Upper lobe of left lung (tissue), 6 donors: Measurements from ENCODE around the gene NOL4L. TPM values are rescaled to one million over a fixed set of nuclear protein-coding genes. Genes with fewer than 3 reads are reported as not detected.
A peak's percentile ranks its signal among the peaks of the same experiment; 100 is the strongest.

ENCODE experiments used
- ATAC-seq, 2 donors: fragments of 200-7000 bp; cut with Tn5 transposase; one replicate each; pipeline ENCODE4 v1.9.1; 2022; ENCODE audit warnings: mild to moderate bottlenecking in 2 of 2, moderate library complexity in 2 of 2; ENCODE audit not compliant: low FRiP score in 2 of 2
- DNase-seq, 2 donors: peaks; one replicate each; pipeline ENCODE4 v3.0.0-alpha.2; 2019 to 2020
- H3K27ac ChIP-seq, 4 donors: fragments of 200-600 bp; sonication (generic); one replicate each; pipeline ENCODE4 v1.5.1; 2016 to 2019
- H3K27me3 ChIP-seq, 4 donors: fragments of 200-600 bp; sonication (generic); one replicate each; pipeline ENCODE4 v1.5.1; 2017 to 2019
- H3K36me3 ChIP-seq, 4 donors: fragments of 200-600 bp; sonication (generic); one replicate each; pipeline ENCODE4 v1.5.1; 2016 to 2019
- H3K4me1 ChIP-seq, 4 donors: fragments of 200-600 bp; sonication (generic); one replicate each; pipeline ENCODE4 v1.5.1; 2018 to 2019
- H3K4me3 ChIP-seq, 4 donors: fragments of 200-600 bp; sonication (generic); one replicate each; pipeline ENCODE4 v1.5.1; 2017 to 2019; ENCODE audit warnings: mild to moderate bottlenecking in 2 of 4, moderate library complexity in 1 of 4
- H3K9me3 ChIP-seq, 4 donors: fragments of 200-600 bp; sonication (generic); one replicate each; pipeline ENCODE4 v1.5.1; 2018 to 2019
- EP300 ChIP-seq, 4 donors: sonication (generic); formaldehyde crosslinking; IDR thresholded peaks; one replicate each; pipeline ENCODE4 v1.5.1; 2017; ENCODE audit warnings: antibody characterized with exemption in 4 of 4, control low read depth in 2 of 4
- POLR2A ChIP-seq, 4 donors: fragments of 450-650 bp; IDR thresholded peaks; one replicate each; pipeline ENCODE4 v1.5.1; 2016 to 2017; ENCODE audit warnings: antibody characterized with exemption in 4 of 4, mild to moderate bottlenecking in 2 of 4
- POLR2AphosphoS5 ChIP-seq, 2 donors: sonication (generic); formaldehyde crosslinking; IDR thresholded peaks; one replicate each; pipeline ENCODE4 v1.5.1; 2017; ENCODE audit warnings: antibody characterized with exemption in 2 of 2
- WGBS, 2 donors: methylation state at CpG; one replicate each; pipeline ENCODE4 v1.1.5; 2017 to 2018; 5-methylcytosine and 5-hydroxymethylcytosine counted together
- total RNA-seq, 6 donors: library from RNA; depleted of rRNA in 4 of 6; stranded (reverse); fragments of >200 nt in 4 of 6; gene quantifications; one replicate each; pipeline versions ENCODE4 v1.1.0 to v1.2.1, GENCODE V29; 2016 to 2021
- TF ChIP-seq, protein P1 (sequence below), 6 experiments: fragments of 450-650 bp in 4 of 6; fragments of 200-600 bp in 2 of 6; sonication (generic) in 2 of 6; IDR thresholded peaks; one replicate each; pipeline ENCODE4 v1.5.1; 2016 to 2019; ENCODE audit warnings: antibody characterized with exemption in 6 of 6
- donor health status: DM: no; HTN: no; CAD: no; lungs with moderate emphysema.
- donor health status: DM: no; HTN: yes; CAD: no; lungs with severe emphysema.

Gene NOL4L
- total RNA-seq, 6 donors from 2014 or later, result 13.4 to 40.2 (median 19.0) TPM

DNA sequence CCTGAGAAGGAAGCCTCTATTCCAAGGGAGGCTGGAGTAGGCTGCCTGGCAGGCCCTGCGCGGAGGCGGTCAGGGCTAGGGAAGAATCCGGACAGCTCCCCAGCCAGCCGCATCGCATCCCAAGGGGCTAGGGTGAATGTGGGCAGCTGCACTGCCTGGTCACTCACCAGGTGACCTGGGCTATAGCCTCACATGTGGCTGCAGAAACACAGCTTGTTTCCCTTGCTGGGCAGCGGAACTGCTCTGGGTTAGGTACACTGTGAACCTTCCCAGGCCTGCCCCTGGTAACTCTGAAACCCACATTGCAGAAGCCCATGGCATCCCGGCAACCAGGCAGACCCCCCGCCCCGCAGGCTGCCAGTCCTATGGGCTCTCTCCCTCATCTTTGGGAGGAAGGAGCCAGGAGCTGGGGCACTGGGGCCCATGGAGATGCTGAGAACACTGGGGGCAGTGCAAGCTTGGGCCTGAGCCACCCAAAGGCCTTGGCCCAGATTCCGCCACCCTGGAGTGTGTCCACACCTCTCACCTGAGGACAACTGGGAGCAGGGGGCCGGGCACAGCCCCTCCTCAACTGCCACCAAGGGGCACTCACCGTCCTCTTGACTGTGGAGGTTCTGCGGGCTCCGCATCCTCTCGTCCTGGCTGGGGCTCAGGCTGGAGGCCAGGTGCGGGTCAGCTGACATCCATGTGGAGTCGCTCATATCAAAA is 111.0 kb downstream of the NOL4L start:
- ATAC-seq (peak in 1 of 2 donors; percentile 21), DNase-seq (peak; percentile 64 to 79)
- TF ChIP-seq EP300 (IDR thresholded peaks at IDR 0.05) (no peak), POLR2AphosphoS5 (IDR thresholded peaks at IDR 0.05) (no peak), POLR2A (IDR thresholded peaks at IDR 0.05) (no peak)
- TF ChIP-seq, protein P1, sequence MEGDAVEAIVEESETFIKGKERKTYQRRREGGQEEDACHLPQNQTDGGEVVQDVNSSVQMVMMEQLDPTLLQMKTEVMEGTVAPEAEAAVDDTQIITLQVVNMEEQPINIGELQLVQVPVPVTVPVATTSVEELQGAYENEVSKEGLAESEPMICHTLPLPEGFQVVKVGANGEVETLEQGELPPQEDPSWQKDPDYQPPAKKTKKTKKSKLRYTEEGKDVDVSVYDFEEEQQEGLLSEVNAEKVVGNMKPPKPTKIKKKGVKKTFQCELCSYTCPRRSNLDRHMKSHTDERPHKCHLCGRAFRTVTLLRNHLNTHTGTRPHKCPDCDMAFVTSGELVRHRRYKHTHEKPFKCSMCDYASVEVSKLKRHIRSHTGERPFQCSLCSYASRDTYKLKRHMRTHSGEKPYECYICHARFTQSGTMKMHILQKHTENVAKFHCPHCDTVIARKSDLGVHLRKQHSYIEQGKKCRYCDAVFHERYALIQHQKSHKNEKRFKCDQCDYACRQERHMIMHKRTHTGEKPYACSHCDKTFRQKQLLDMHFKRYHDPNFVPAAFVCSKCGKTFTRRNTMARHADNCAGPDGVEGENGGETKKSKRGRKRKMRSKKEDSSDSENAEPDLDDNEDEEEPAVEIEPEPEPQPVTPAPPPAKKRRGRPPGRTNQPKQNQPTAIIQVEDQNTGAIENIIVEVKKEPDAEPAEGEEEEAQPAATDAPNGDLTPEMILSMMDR (IDR thresholded peaks at IDR 0.05), result no peak
- Histone ChIP-seq H3K4me3 (peak overlapping the region in 3 of 4 donors; percentile 4 to 39 (median 37)), H3K9me3 (no peaks in the 10 kb centered on the region), H3K4me1 (peaks cover 71 to 89% (median 83%) of the 10 kb centered on the region in 4 donors), H3K27ac (peak overlapping the region; percentile 82 to 91 (median 86)), H3K27me3 (no peaks in the 10 kb centered on the region), H3K36me3 (peaks cover 0 to 13% (median 7%) of the 10 kb centered on the region in 4 donors)
- 68% methylated on average over 4 to 16 of the region's 18 CpGs for whole genome bisulfite sequencing, 2 donors

DNA sequence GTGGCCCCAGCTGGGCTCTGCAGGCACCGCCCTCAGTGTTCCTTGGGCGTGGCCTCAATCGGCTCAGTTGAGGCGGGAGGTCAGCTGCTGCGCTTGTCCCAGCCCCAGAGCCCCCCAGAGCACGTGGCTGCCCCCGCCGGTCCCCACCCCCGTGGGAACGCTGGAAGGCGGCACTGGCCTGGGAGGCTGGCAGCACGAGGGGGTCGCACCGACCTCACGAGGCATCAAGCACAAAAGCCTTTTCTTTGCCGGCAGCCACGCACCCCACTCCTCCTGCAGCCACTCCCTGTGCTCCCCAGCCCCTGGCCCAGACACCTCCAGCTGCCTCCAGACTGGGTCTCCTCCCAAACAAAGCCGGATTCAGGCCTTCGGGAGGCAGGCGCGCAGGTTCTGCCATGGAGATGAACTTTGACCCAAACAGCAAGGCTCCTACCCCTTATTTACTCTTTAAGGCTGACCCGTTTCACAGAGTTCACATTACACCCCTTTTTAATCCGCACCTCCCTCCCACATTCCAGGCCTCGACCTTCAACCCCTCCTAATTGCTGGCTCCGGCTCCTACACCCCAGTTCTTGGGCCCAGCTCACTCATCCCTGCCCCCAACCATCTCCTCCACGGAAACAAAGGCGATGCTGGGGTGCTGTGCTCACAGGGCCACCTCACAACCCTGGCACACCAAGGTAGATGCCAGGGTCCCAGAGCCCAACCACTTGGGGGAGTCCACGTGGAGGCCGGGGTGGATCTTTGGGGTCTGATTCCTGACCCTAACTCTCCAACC is 111.7 kb downstream of the NOL4L start:
- ATAC-seq, result no peak

DNA sequence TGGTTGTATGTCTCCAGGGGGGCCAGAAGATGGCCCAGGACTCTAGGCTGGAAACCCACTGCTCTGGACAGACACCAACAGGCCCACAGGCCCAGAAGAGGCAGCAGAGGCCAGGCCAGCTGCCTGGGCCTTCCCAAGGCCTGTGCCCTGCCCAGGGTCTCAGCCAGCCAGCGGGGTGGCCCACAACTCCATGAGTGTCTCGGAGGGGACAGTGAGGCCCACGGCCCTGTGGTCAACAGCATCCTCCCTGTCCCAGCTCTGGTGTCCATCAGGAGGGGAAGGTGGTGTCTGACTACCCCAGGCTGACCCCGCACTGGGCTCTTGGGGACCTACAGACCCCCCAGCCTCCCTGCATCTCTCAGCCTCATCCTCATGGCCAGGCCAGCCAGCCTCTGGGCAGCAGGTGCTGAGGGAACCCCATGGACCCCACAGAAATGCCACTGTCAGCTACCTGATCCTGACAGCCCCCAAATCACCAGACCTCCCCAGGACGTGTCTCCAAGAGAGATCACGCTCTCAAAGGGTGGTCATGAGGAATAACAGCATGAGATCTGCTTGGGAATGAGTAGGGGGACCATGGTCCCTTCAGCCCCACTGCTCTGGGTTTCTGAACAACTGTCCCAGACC is 112.4 kb downstream of the NOL4L start:
- 91% methylated on average over 5 of the region's 6 CpGs; no CpG with 5 or more reads in 1 of the 2 donors for WGBS, 2 donors
- H3K36me3 ChIP-seq, result peaks cover 0 to 13% (median 7%) of the 10 kb centered on the region in 4 donors
- peaks cover 75 to 92% (median 89%) of the 10 kb centered on the region in 4 donors for H3K4me1 ChIP-seq
- no peaks in the 10 kb centered on the region for H3K9me3 ChIP-seq
- H3K4me3 ChIP-seq, result no peak overlapping the region
- ATAC-seq (no peak), DNase-seq (peak in 1 of 2 donors; percentile 56)
- TF ChIP-seq POLR2AphosphoS5 (IDR thresholded peaks at IDR 0.05) (no peak), EP300 (IDR thresholded peaks at IDR 0.05) (no peak), POLR2A (IDR thresholded peaks at IDR 0.05) (no peak)
- TF ChIP-seq, protein P1 (IDR thresholded peaks at IDR 0.05), result no peak
- peak overlapping the region; percentile 82 to 91 (median 86) for H3K27ac ChIP-seq
- no peaks in the 10 kb centered on the region for H3K27me3 ChIP-seq

More for the DNA sequence above, 111.7 kb downstream of the NOL4L start:
- TF ChIP-seq, protein P1 (IDR thresholded peaks at IDR 0.05), result no peak
- no peak for TF ChIP-seq POLR2A (IDR thresholded peaks at IDR 0.05)
- no peak for TF ChIP-seq POLR2AphosphoS5 (IDR thresholded peaks at IDR 0.05)
- TF ChIP-seq EP300 (IDR thresholded peaks at IDR 0.05), result no peak
- Histone ChIP-seq H3K9me3 (no peaks in the 10 kb centered on the region), H3K27me3 (no peaks in the 10 kb centered on the region), H3K4me1 (peaks cover 72 to 89% (median 87%) of the 10 kb centered on the region in 4 donors), H3K4me3 (peak overlapping the region in 2 of 4 donors; percentile 4 to 37), H3K27ac (peak overlapping the region; percentile 82 to 91 (median 86)), H3K36me3 (peaks cover 0 to 13% (median 7%) of the 10 kb centered on the region in 4 donors)
- WGBS, 2 donors, result 54 to 55% methylated on average over 12 to 29 of the region's 29 CpGs
- DNase-seq, result peak in 1 of 2 donors; percentile 76

DNA sequence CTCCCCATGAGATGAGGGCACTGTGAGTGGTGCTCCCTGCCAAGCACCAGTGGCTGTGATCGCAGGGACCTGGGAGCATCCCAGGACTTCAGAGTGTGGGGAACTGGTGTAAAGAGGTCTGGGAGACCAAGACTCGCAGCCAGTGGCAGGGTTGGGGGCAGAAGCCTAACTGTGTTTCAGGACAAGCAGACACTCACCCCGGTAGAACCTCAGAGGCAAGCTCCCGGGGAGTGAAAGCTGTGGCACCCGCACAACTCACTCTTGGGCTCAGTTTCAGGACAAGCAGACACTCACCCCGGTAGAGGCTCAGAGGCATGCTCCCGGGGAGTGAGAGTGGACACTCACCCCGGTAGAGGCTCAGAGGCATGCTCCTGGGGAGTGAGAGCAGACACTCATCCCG is 114.2 kb downstream of the NOL4L start:
- H3K4me3 ChIP-seq, result no peak overlapping the region
- H3K4me1 ChIP-seq, result peaks cover 75 to 91% (median 88%) of the 10 kb centered on the region in 4 donors
- no peaks in the 10 kb centered on the region for H3K27me3 ChIP-seq
- peaks cover 0 to 13% (median 7%) of the 10 kb centered on the region in 4 donors for H3K36me3 ChIP-seq
- no peak for TF ChIP-seq EP300 (IDR thresholded peaks at IDR 0.05)
- no peak for TF ChIP-seq POLR2A (IDR thresholded peaks at IDR 0.05)
- no peak for DNase-seq
- 56 to 79% methylated on average over 8 of the region's 9 CpGs for WGBS, 2 donors
- H3K27ac ChIP-seq, result peak overlapping the region; percentile 62 to 91 (median 74)
- no peaks in the 10 kb centered on the region for H3K9me3 ChIP-seq
- ATAC-seq, result no peak
